ENCODE results near the gene MYOM3.

DNA sequence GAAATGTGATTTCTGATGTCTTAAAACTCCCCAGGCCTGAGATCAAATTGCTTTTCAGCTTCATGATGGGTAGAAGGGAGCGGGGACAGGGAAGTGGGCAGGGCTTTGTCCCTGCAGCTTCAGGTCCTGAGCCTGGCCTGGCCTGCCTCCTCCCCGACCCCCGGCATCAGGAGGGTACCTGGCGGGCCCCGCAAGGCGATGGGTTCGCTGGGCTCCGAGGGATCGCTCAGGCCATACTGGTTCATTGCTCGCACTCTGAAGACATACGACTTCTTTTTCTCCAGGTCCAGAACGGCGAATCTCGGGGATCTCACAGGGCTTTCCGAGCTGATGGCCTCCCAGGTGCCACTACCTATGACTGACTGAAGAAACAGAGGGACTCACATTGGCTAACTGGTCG, 25.5 kb downstream of the MYOM3 start:
- TF ChIP-seq TCF12 (IDR thresholded peaks at IDR 0.05; ENCODE audit: low read depth) (no peak), YY1 (IDR thresholded peaks at IDR 0.05; ENCODE audit: low read depth) (no peak), RAD21 (IDR thresholded peaks at IDR 0.05; ENCODE audit: low read depth) (no peak), EP300 (IDR thresholded peaks at IDR 0.05; ENCODE audit: borderline replicate concordance) (no peak), TAF1 (IDR thresholded peaks at IDR 0.05; ENCODE audit: low read depth) (no peak)

Measured in Ishikawa (cell line).